ENCODE results near the gene NEGR1. TPM values are rescaled to one million over a fixed set of nuclear protein-coding genes. Genes with fewer than 3 reads are reported as not detected.

The NEGR1 gene
- total RNA-seq, 1 experiment from 2014 or later, result 0.44 TPM

DNA sequence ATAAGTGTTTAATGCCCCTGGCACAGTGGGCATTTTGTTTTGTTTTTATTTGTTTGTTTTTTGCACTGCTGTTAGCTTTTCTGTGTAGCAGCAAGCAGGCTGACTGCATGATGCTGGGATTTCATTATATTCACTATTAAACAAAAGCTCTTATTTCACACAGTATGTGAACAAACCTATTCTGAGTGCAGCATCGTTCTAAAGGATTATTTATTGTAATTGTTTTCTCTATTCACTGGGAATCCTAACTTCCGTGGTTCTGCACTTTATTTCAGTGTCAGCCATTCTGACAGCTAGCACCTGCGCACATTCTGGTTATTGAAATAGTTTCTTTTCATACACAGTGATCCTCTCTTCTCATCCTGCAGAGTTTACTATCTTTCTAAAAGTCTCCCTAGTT lies 595.0 kb downstream of the NEGR1 start:
- no peak overlapping the region for H2AFZ ChIP-seq
- H3K9me3 ChIP-seq (ENCODE audit: insufficient read depth, low read depth), result no peaks in the 10 kb centered on the region
- no peak overlapping the region for H3K4me3 ChIP-seq
- no peaks in the 10 kb centered on the region for H3K4me1 ChIP-seq (replicated peaks; ENCODE audit: insufficient read depth)
- intact Hi-C loops (cut with micrococcal nuclease; ENCODE audit: unreplicated experiment), result no loop called here
- DNase-seq, result no peak
- H3K27ac ChIP-seq, result no peak overlapping the region
- H3K4me2 ChIP-seq, result no peak overlapping the region
- H3F3A ChIP-seq (ENCODE audit: insufficient read depth, low read depth), result no peaks in the 10 kb centered on the region
- TF ChIP-seq, protein P1, sequence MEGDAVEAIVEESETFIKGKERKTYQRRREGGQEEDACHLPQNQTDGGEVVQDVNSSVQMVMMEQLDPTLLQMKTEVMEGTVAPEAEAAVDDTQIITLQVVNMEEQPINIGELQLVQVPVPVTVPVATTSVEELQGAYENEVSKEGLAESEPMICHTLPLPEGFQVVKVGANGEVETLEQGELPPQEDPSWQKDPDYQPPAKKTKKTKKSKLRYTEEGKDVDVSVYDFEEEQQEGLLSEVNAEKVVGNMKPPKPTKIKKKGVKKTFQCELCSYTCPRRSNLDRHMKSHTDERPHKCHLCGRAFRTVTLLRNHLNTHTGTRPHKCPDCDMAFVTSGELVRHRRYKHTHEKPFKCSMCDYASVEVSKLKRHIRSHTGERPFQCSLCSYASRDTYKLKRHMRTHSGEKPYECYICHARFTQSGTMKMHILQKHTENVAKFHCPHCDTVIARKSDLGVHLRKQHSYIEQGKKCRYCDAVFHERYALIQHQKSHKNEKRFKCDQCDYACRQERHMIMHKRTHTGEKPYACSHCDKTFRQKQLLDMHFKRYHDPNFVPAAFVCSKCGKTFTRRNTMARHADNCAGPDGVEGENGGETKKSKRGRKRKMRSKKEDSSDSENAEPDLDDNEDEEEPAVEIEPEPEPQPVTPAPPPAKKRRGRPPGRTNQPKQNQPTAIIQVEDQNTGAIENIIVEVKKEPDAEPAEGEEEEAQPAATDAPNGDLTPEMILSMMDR (conservative IDR thresholded peaks at IDR 0.05), result no peak
- TF ChIP-seq EZH2 (IDR thresholded peaks at IDR 0.05; ENCODE audit: low read depth), result no peak
- H3K36me3 ChIP-seq (ENCODE audit: low read depth), result no peaks in the 10 kb centered on the region
- no peaks in the 10 kb centered on the region for H3K79me2 ChIP-seq (ENCODE audit: low read depth)
- no peaks in the 10 kb centered on the region for H3K9me2 ChIP-seq (ENCODE audit: insufficient read depth)
- CTCF ChIA-PET, result no interaction called here
- no peaks in the 10 kb centered on the region for H4K20me1 ChIP-seq (ENCODE audit: insufficient read depth)
- POLR2A ChIA-PET (ENCODE audit: unreplicated experiment), result interaction anchor here (0.7 kb wide), 1 partner anchor 1732 kb away, joined by 3 read pairs; no protein-coding TSS in a partner anchor
- no peaks in the 10 kb centered on the region for H3K27me3 ChIP-seq (ENCODE audit: insufficient read depth, low read depth)
- no TSS peak for BruUV-seq (replicated peaks)

DNA sequence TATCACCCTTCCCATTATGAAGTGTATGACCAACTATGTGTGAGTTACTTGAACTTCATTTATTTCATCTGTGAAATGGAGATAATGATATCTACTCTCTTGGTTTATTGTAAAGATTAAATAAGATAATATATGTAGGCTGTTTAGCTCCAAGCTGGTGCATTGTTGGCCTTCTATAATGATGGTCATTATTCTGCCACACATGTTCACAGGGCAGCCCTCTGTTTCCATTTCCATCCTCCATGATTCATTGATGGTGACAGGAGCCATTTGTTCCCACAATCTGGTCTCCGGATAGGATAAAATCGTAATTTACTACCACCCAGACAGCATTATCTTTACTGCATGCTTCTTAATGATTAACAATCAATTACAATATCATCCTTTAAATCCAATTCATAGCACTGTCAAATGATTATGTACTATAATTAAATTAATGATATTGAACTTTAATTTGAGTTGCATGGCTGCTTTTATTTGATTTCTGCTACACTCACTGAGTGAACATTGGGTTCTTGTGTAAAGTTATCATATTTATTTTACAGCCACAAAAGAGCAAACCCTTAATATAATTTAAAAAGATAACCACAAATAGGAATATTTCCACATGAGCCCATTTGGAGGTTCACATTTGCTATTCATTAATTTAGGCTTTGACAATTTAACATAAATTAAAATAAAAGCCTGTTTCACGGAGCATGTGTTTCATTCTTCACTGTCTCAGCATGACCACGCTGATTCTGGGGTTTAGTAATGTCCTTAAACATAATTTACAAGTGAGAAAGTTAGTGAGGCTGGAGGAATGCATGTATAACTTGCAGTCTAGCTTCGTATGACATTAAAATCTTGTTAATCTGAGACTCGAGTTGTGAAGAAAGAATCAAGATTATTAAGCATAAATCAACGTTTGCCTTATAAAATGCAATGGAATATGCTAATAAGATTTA lies 605.1 kb downstream of the NEGR1 start:
- ChIA-PET CTCF (no interaction called here), POLR2A (ENCODE audit: unreplicated experiment) (no interaction called here)
- BruUV-seq (replicated peaks), result no TSS peak
- no peak for DNase-seq
- no peaks in the 10 kb centered on the region for H4K20me1 ChIP-seq (ENCODE audit: insufficient read depth)
- no peaks in the 10 kb centered on the region for H3K9me2 ChIP-seq (ENCODE audit: insufficient read depth)
- no peaks in the 10 kb centered on the region for H3K4me1 ChIP-seq (replicated peaks; ENCODE audit: insufficient read depth)
- H3K4me2 ChIP-seq, result no peak overlapping the region
- no peak overlapping the region for H2AFZ ChIP-seq
- no peaks in the 10 kb centered on the region for H3K9me3 ChIP-seq (ENCODE audit: insufficient read depth, low read depth)
- TF ChIP-seq, protein P1 (conservative IDR thresholded peaks at IDR 0.05), result no peak
- TF ChIP-seq EZH2 (IDR thresholded peaks at IDR 0.05; ENCODE audit: low read depth), result no peak
- no peak overlapping the region for H3K4me3 ChIP-seq
- no peaks in the 10 kb centered on the region for H3K79me2 ChIP-seq (ENCODE audit: low read depth)
- no peaks in the 10 kb centered on the region for H3K27me3 ChIP-seq (ENCODE audit: insufficient read depth, low read depth)
- no peaks in the 10 kb centered on the region for H3F3A ChIP-seq (ENCODE audit: insufficient read depth, low read depth)
- no peak overlapping the region for H3K27ac ChIP-seq
- intact Hi-C loops (cut with micrococcal nuclease; ENCODE audit: unreplicated experiment), result no loop called here
- H3K36me3 ChIP-seq (ENCODE audit: low read depth), result no peaks in the 10 kb centered on the region

DNA sequence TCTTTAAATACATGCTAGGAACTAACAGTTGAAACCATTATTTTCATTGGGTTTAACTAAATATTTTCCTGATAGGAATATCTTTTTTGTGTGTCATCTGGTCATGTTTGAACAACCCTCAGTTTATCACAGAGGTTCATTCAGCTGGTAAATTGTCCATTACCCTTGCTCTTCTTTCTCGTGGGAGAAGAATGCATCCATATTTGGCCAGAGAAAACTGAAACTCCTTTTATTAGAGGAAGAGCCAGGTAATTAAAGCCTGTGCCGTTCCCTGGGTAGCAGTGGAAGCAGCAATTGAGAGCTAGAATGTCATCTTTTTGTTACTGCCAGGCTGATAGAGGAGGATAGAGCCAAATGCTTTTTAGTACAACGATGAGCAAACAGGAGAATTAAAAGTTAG lies 614.3 kb downstream of the NEGR1 start:
- POLR2A ChIA-PET (ENCODE audit: unreplicated experiment), result interaction anchor here (0.6 kb wide), 1 partner anchor 587 kb away, joined by 3 read pairs; the partner anchor contains the start of gene ZRANB2
- intact Hi-C loops (cut with micrococcal nuclease; ENCODE audit: unreplicated experiment), result no loop called here
- TF ChIP-seq, protein P1 (conservative IDR thresholded peaks at IDR 0.05), result no peak
- no peak for TF ChIP-seq EZH2 (IDR thresholded peaks at IDR 0.05; ENCODE audit: low read depth)

More for the DNA sequence above, 614.3 kb downstream of the NEGR1 start:
- Histone ChIP-seq H3K27ac (no peak overlapping the region), H3K4me3 (no peak overlapping the region), H3K36me3 (ENCODE audit: low read depth) (no peaks in the 10 kb centered on the region), H4K20me1 (ENCODE audit: insufficient read depth) (no peaks in the 10 kb centered on the region), H3K79me2 (ENCODE audit: low read depth) (no peaks in the 10 kb centered on the region), H3K27me3 (ENCODE audit: insufficient read depth, low read depth) (no peaks in the 10 kb centered on the region), H3F3A (ENCODE audit: insufficient read depth, low read depth) (no peaks in the 10 kb centered on the region), H3K9me3 (ENCODE audit: insufficient read depth, low read depth) (no peaks in the 10 kb centered on the region), H3K4me2 (no peak overlapping the region), H3K9me2 (ENCODE audit: insufficient read depth) (no peaks in the 10 kb centered on the region), H2AFZ (no peak overlapping the region), H3K4me1 (replicated peaks; ENCODE audit: insufficient read depth) (no peaks in the 10 kb centered on the region)
- CTCF ChIA-PET, result no interaction called here
- no peak for DNase-seq
- no TSS peak for BruUV-seq (replicated peaks)

Data from PC-9 (cell line).